HS-27A (cell line): ENCODE measurements around the gene STK11IP.
A peak's percentile ranks its signal among the peaks of the same experiment; 100 is the strongest.

Source experiments
- DNase-seq: peaks from one replicate; pipeline ENCODE4 v3.0.0-alpha.2; 2012; ENCODE audit warnings: low read depth, missing footprints

STK11IP gene

DNA sequence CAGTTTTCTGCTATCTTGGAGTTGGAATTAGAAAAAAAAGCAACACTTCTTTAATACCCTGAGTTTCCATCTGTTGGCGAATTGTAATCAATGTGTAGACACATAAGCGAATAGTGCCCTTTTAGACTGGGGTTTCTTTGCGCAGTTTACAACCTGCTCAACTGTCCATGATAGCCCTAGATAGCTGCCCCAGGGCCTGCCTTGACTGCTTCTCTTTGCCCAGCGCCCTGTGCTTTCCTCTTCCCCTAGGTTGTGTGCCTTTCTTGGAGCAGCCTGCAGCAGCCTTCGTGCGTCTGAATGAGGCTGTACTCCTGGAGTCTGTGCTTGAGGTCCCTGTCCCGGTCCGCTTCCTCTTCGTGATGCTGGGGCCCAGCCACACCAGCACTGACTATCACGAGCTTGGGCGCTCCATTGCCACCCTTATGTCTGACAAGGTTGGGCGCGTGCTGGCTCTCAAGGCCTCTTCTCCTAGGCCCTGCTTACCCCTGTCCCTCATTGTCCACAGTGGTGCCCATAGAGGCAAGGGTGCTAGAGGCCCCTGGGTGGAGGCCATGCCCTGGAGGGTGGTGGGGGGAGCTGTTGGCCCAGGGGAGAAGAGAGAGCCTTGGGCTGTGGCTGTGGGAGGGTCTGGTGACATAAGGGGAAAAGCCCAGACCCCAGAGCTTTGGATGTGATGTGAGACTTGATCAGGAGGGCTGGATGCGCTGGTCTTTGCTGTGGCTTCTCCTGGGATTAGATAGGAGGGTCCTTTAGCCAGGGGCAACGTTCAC is 36.7 kb downstream of the STK11IP start:
- no peak for DNase-seq

- no peak for DNase-seq
Measured at GRCh38 chr2:219634951-219635751, 37.5 kb downstream of the STK11IP start.

- no peak for DNase-seq
Measured at GRCh38 chr2:219636144-219636915, 38.7 kb downstream of the STK11IP start.

GRCh38 chr2:219636941-219637841 is 39.5 kb downstream of the STK11IP start:
- DNase-seq: no peak

- DNase-seq: no peak
Measured at GRCh38 chr2:219637842-219638185, 40.2 kb downstream of the STK11IP start.

GRCh38 chr2:219638217-219638947 is 40.7 kb downstream of the STK11IP start:
- no peak for DNase-seq

DNA sequence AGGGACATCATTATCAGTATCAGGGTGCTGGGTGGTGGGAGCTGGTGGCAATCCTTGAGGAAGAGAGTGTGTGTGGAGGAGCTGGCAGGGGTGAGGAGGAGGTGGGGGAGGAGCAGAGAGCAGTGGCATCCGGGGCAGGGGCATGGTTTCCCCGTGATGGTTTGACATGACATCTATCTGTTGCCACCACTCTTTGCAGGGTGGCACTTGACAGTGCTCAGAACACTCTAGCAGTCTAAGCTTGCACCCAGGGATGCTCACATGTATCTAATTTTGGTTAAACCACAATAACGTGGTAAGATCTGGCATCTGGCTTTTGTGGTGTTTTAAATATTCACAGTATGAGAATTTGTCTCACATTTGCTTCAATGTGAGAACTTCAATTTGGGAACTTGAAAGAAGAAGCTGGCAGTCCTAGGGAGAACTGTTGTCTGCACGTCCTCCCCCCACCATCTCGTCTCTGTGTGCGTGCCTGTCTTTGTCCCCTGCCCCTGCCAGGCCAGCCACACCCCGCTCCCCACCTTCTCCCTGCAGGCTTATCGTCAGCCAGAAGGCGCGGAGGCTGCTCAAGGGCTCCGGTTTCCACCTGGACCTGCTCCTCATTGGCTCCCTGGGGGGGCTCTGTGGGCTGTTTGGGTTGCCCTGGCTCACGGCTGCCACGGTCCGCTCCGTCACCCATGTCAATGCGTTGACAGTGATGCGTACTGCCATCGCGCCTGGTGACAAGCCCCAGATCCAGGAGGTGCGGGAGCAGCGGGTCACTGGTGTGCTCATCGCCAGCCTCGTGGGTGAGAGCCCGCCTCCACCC is 41.5 kb downstream of the STK11IP start:
- DNase-seq: no peak

DNA sequence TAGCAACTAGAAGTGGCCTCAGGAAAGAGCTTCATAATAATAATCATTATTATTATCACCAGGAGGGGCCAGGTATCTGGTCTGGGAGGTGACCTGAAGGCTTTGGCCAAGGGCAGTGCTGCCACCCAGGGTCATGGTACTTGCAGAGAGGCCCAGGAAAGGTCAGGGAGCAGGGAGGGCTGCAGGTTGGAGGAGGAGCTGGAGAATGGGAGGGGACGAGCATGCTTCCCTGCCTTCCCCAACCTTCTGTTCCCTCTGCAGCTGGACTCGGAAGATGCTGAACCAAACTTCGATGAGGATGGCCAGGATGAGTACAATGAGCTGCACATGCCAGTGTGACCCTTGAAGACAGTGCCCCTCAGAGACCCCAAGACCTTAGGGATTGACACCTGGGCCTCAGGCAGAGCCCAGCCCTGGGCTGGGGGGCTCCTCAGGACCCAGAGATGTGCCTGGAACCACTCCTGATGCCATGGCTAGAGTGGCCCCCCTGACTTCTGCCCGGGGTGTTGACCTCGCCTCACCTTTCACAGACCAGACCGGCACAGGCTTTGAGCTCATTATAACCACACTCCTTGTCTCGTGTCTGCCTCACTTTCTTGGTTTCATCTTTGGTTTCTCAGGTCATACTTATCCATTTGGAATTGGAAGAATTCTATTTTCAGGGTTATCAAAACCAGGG is 43.9 kb downstream of the STK11IP start:
- DNase-seq: no peak

- DNase-seq: no peak
Measured at GRCh38 chr2:219642069-219642454, 44.4 kb downstream of the STK11IP start.

- peak; percentile 50 for DNase-seq
Measured at GRCh38 chr2:219642465-219643083, 44.9 kb downstream of the STK11IP start.

GRCh38 chr2:219643084-219643473 is 45.4 kb downstream of the STK11IP start:
- no peak for DNase-seq

DNA sequence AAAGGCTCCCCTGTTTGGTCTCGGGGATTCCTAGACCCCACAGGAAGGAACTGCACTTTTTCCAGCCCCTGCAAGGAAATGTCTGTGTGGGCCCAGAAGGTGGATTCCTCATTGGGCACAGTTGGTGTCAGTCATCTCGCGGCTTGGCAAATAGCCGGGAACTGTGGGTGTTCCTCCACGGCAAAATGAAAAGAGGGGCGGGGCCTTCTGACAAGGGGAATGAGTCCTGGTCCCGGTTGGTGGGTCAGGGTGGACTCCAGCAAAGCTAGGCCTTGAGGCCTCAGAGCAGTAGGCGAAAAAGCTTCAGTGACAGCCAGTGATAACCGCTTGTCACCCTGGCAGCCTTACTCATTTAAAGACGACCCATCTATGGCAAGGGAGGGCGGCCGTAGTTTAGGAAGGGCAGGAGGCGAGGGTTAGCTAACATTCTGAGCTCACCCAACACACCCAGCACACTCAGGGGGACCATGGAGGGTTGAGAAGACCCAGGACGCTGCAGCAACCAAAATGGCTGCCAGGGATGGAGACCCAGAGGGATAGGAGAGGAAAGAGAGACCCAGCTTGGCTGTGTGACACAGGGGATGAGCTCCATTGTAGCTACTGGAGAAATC is 46.2 kb downstream of the STK11IP start:
- DNase-seq: no peak

DNA sequence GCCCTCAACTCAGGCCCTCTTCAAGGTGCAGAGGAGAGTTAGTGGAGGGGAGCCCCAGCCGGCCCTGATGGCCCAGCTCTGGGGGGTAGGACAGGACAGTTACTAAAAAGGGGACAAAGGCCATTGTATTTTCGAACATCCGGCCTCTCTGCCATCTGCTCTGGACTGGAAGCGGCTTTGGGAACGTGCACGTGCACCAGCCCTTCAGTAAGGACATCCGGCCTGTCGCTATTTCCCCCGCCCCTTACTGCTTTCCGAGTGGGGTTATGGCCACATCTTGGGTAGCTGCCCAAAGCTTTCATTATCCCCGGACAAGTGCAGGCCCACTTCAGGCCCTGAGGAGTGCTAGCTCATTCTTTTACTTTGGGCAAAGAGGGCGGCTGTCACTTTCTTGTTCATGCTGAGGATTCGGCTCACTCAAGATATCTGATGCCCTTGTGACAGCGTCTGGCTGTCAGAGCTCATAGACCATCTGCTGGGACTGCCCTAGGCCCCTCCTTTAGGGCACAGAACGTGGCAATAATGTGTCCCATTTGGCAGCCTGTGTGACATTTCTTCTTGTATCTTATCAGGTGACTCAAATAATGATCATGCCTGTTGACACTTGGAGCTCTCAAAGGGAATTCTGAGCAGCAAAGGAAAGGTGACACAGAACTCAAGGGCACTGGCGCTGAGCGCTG is 47.3 kb downstream of the STK11IP start:
- DNase-seq: no peak

- peak; percentile 35 for DNase-seq
Measured at GRCh38 chr2:219645631-219646527, 48.2 kb downstream of the STK11IP start.

GRCh38 chr2:219648176-219648575 is 50.5 kb downstream of the STK11IP start:
- no peak for DNase-seq

DNA sequence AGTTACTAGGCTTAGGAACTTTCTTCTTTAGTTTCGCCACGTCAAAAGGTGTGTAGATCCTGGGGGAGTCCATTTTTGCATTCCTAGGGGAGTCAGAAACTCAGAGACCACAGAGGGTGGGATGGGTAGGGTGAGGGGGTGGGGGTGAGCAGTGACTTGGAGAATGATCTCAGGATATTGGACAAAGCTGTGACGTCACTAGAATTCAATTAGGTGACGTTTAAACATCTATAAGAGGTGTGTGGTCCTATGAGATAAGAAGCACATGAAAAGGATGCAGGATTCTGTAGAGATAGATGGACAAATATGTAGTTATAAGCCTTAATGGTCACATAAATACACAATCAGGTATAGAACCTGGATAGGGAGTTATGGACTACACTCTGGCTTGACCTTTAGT is 51.3 kb downstream of the STK11IP start:
- DNase-seq: no peak
